Keratinocyte (primary cell): ENCODE measurements around the gene TRABD2B. TPM values are rescaled to one million over a fixed set of nuclear protein-coding genes. Genes with fewer than 3 reads are reported as not detected.

ENCODE experiments used
- DNase-seq: peaks from one replicate; pipeline ENCODE4 v3.0.0-alpha.2; 2011; ENCODE audit warnings: low read depth, missing footprints, low spot score
- FAIRE-seq: peaks from 2 replicates; lab custom pipeline; 2011; peaks lifted over from hg19 to GRCh38; lab: Jason Lieb, UNC
- H2AFZ ChIP-seq: 2 replicates; pipeline ENCODE4 v1.6.0; 2012; ENCODE audit warnings: low read length, control low read depth, inconsistent platforms; ENCODE audit not compliant: control insufficient read depth
- H3K27ac ChIP-seq: 2 replicates; pipeline ENCODE4 v1.5.1; 2011; ENCODE audit warnings: low read length; ENCODE audit not compliant: control insufficient read depth, insufficient read depth
- H3K27me3 ChIP-seq: 3 replicates; pipeline ENCODE4 v1.6.0; 2011; ENCODE audit warnings: low read length; ENCODE audit not compliant: control insufficient read depth, insufficient read depth; ENCODE audit errors: extremely low read depth
- H3K36me3 ChIP-seq, 2 experiments: 2 replicates in 1 of 2; 3 replicates in 1 of 2; pipeline ENCODE4 v1.5.1; 2011; ENCODE audit warnings: low read length in 2 of 2, mild to moderate bottlenecking in 1 of 2; ENCODE audit not compliant: control insufficient read depth in 2 of 2, insufficient read depth in 2 of 2; ENCODE audit errors: extremely low read depth in 1 of 2
- H3K4me1 ChIP-seq: 3 replicates; pipeline ENCODE4 v1.5.1; 2011; ENCODE audit warnings: low read length; ENCODE audit not compliant: control insufficient read depth, insufficient read depth; ENCODE audit errors: extremely low read depth
- H3K4me2 ChIP-seq: 3 replicates; pipeline ENCODE4 v1.6.0; 2011; ENCODE audit warnings: low read depth, low read length; ENCODE audit not compliant: control insufficient read depth, insufficient read depth; ENCODE audit errors: extremely low read depth
- H3K4me3 ChIP-seq, 3 experiments: fragments of 200-600 bp in 1 of 3; sonication (generic) in 1 of 3; 2 replicates in 2 of 3; 3 replicates in 1 of 3; pipeline ENCODE4 v1.5.1; 2011 to 2016; ENCODE audit warnings: low read length in 3 of 3, mild to moderate bottlenecking in 3 of 3, control low read depth in 2 of 3, inconsistent platforms in 1 of 3, low read depth in 1 of 3, mixed read lengths in 1 of 3, mixed run types in 1 of 3, moderate library complexity in 1 of 3; ENCODE audit not compliant: control insufficient read depth in 2 of 3, insufficient read depth in 2 of 3; ENCODE audit errors: extremely low read depth in 1 of 3
- H3K79me2 ChIP-seq: 2 replicates; pipeline ENCODE4 v1.6.0; 2012; ENCODE audit warnings: low read length; ENCODE audit not compliant: control insufficient read depth, insufficient read depth
- H3K9ac ChIP-seq: 3 replicates; pipeline ENCODE4 v1.6.0; 2011; ENCODE audit warnings: low read length; ENCODE audit not compliant: control insufficient read depth, insufficient read depth; ENCODE audit errors: extremely low read depth
- H3K9me1 ChIP-seq: 3 replicates; pipeline ENCODE4 v1.6.0; 2011; ENCODE audit warnings: low read length; ENCODE audit not compliant: control insufficient read depth, insufficient read depth; ENCODE audit errors: extremely low read depth
- H3K9me3 ChIP-seq: 2 replicates; pipeline ENCODE4 v1.5.1; 2012; ENCODE audit warnings: low read depth, low read length; ENCODE audit not compliant: control insufficient read depth
- H4K20me1 ChIP-seq: 3 replicates; pipeline ENCODE4 v1.6.0; 2011; ENCODE audit warnings: low read length; ENCODE audit not compliant: control insufficient read depth, insufficient read depth; ENCODE audit errors: extremely low read depth
- CTCF ChIP-seq, 3 experiments: IDR thresholded peaks in 1 of 3; conservative IDR thresholded peaks in 1 of 3; optimal IDR thresholded peaks in 1 of 3; 2 replicates in 2 of 3; 3 replicates in 1 of 3; pipeline versions ENCODE3 to v1.5.1; 2011; ENCODE audit warnings: low read length in 3 of 3, mild to moderate bottlenecking in 3 of 3, moderate library complexity in 2 of 3, control low read depth in 1 of 3, inconsistent platforms in 1 of 3; ENCODE audit not compliant: insufficient read depth in 2 of 3; ENCODE audit errors: extremely low read depth in 1 of 3
- EZH2 ChIP-seq: IDR thresholded peaks from one replicate; pipeline ENCODE4 v1.6.1; 2012; ENCODE audit warnings: inconsistent platforms, mild to moderate bottlenecking, low read length, moderate library complexity
- dilution Hi-C: fragments of 300-500 bp; cut with MboI; formaldehyde crosslinking; loops from one replicate; pipeline ENCODE4 v1.7.0; 2020; ENCODE audit warnings: low sequenced_read_pairs; ENCODE audit not compliant: extremely low pct_ligation_motif_present
- polyA plus RNA-seq, 5 experiments: library from polyadenylated mRNA; depleted of rRNA in 3 of 5; stranded (reverse) in 3 of 5; stranded (forward) in 1 of 5; unstranded in 1 of 5; fragments of >200 nt; gene quantifications; 1 replicate in 1 of 5; 2 replicates in 3 of 5; 3 replicates in 1 of 5; pipeline versions ENCODE4 v1.2.1 to v1.2.3, GENCODE V29; 2011 to 2012; ENCODE audit warnings: missing spikeins in 2 of 5, low read depth in 1 of 5, low replicate concordance in 1 of 5

Gene TRABD2B
- polyA plus RNA-seq, 1 donor (not counting 4 experiments of a cell fraction or from before 2014, with no cell fraction given) = 0.13 TPM

GRCh38 chr1:47814612-47815395, 182.4 kb downstream of the TRABD2B start:
- no peaks in the 10 kb centered on the region for H3K36me3 ChIP-seq
- FAIRE-seq = no peak
- H4K20me1 ChIP-seq = no peaks in the 10 kb centered on the region
- no peak overlapping the region for H3K9ac ChIP-seq
- peaks cover 5% of the 10 kb centered on the region for H3K4me1 ChIP-seq
- H3K9me3 ChIP-seq = no peaks in the 10 kb centered on the region
- dilution Hi-C loops = no loop called here
- no peaks in the 10 kb centered on the region for H3K79me2 ChIP-seq
- H3K9me1 ChIP-seq = no peaks in the 10 kb centered on the region
- no peak overlapping the region for H3K27ac ChIP-seq
- no peak overlapping the region for H3K4me3 ChIP-seq
- no peak overlapping the region for H2AFZ ChIP-seq
- TF ChIP-seq EZH2 = no peak
- no peak for TF ChIP-seq CTCF (optimal IDR thresholded peaks at IDR 0.05 in 1 of 3, IDR thresholded peaks at IDR 0.05 in 1 of 3, conservative IDR thresholded peaks at IDR 0.05 in 1 of 3; ENCODE audit: extremely low read depth in 1 of 3, insufficient read depth in 2 of 3, low read length in 3 of 3)
- no peak overlapping the region for H3K4me2 ChIP-seq
- peaks cover 7% of the 10 kb centered on the region for H3K27me3 ChIP-seq
- no peak for DNase-seq

GRCh38 chr1:47813970-47814369, 183.2 kb downstream of the TRABD2B start:
- FAIRE-seq = no peak
- peaks cover 12% of the 10 kb centered on the region for H3K4me1 ChIP-seq
- H3K27ac ChIP-seq = no peak overlapping the region
- no peak overlapping the region for H3K4me3 ChIP-seq
- no peak overlapping the region for H3K4me2 ChIP-seq
- no peak overlapping the region for H3K9ac ChIP-seq
- H3K27me3 ChIP-seq = peaks cover 7% of the 10 kb centered on the region
- H3K36me3 ChIP-seq = no peaks in the 10 kb centered on the region
- H3K9me3 ChIP-seq = no peaks in the 10 kb centered on the region
- H4K20me1 ChIP-seq = no peaks in the 10 kb centered on the region
- TF ChIP-seq EZH2 = no peak
- TF ChIP-seq CTCF (optimal IDR thresholded peaks at IDR 0.05 in 1 of 3, IDR thresholded peaks at IDR 0.05 in 1 of 3, conservative IDR thresholded peaks at IDR 0.05 in 1 of 3; ENCODE audit: extremely low read depth in 1 of 3, insufficient read depth in 2 of 3, low read length in 3 of 3) = no peak
- no peak for DNase-seq
- H3K9me1 ChIP-seq = no peaks in the 10 kb centered on the region
- H2AFZ ChIP-seq = no peak overlapping the region
- H3K79me2 ChIP-seq = no peaks in the 10 kb centered on the region
- dilution Hi-C loops = no loop called here
